Naive B cell (primary cell): Measurements from ENCODE around the gene DGAT2. TPM values are rescaled to one million over a fixed set of nuclear protein-coding genes. Genes with fewer than 3 reads are reported as not detected.

Experiments
- ATAC-seq, 2 donors: fragments of 150-1000 bp; cut with Tn5 transposase; 2 replicates each; pipeline ENCODE4 v1.10.0; 2021; ENCODE audit warnings: low read depth in 2 of 2, mild to moderate bottlenecking in 2 of 2, moderate library complexity in 2 of 2
- DNase-seq: peaks from one replicate; pipeline ENCODE4 v3.0.0; 2022
- H3K27ac Mint-ChIP-seq, 6 donors: one replicate each; pipeline ENCODE4 v1.8.0; 2020 to 2022; ENCODE audit warnings: mild to moderate bottlenecking in 6 of 6, mixed read lengths in 6 of 6, moderate library complexity in 5 of 6, inconsistent platforms in 2 of 6
- H3K27me3 Mint-ChIP-seq, 3 donors: one replicate each; pipeline ENCODE4 v1.8.0; 2021 to 2022; ENCODE audit warnings: mixed read lengths in 3 of 3, mild to moderate bottlenecking in 1 of 3
- H3K36me3 Mint-ChIP-seq, 2 donors: one replicate each; pipeline ENCODE4 v1.8.0; 2020 to 2022; ENCODE audit warnings: mixed read lengths in 2 of 2, inconsistent platforms in 1 of 2, mild to moderate bottlenecking in 1 of 2
- H3K4me1 Mint-ChIP-seq, 3 donors: one replicate each; pipeline ENCODE4 v1.8.0; 2020 to 2022; ENCODE audit warnings: mixed read lengths in 3 of 3, inconsistent platforms in 1 of 3, mild to moderate bottlenecking in 1 of 3, moderate library complexity in 1 of 3
- H3K4me3 Mint-ChIP-seq, 8 donors: one replicate each; pipeline ENCODE4 v1.8.0; 2020 to 2022; ENCODE audit warnings: mild to moderate bottlenecking in 8 of 8, mixed read lengths in 8 of 8, moderate library complexity in 8 of 8, inconsistent platforms in 2 of 8
- H3K9me3 Mint-ChIP-seq, 7 donors: one replicate each; pipeline ENCODE4 v1.8.0; 2020 to 2022; ENCODE audit warnings: mixed read lengths in 7 of 7, mild to moderate bottlenecking in 5 of 7, inconsistent platforms in 2 of 7, moderate library complexity in 1 of 7
- polyA plus RNA-seq, 6 donors: library from polyadenylated mRNA; unstranded; fragments of 300-500 nt; fragmentation: Illumina TruSeq; gene quantifications; one replicate each; pipeline ENCODE4 v1.2.3, GENCODE V29; 2021; ENCODE audit warnings: low read depth in 6 of 6

Gene DGAT2
- polyA plus RNA-seq, 6 donors from 2014 or later: 3.1 to 14.6 (median 7.6) TPM

- no peak for ATAC-seq
- no peak overlapping the region for H3K27ac Mint-ChIP-seq
- no peaks in the 10 kb centered on the region for H3K27me3 Mint-ChIP-seq
- DNase-seq: no peak
- H3K36me3 Mint-ChIP-seq: peaks cover 0 to 7% of the 10 kb centered on the region in 2 donors
- H3K4me3 Mint-ChIP-seq: no peak overlapping the region
- H3K4me1 Mint-ChIP-seq: peaks cover 44 to 62% (median 44%) of the 10 kb centered on the region in 3 donors
- no peaks in the 10 kb centered on the region for H3K9me3 Mint-ChIP-seq
Measured at GRCh38 chr11:75775056-75775455, 6.5 kb downstream of the DGAT2 start.

GRCh38 chr11:75776546-75776945, 8.0 kb downstream of the DGAT2 start:
- Mint-ChIP-seq H3K36me3 (peaks cover 0 to 7% of the 10 kb centered on the region in 2 donors), H3K4me3 (no peak overlapping the region), H3K27ac (no peak overlapping the region), H3K27me3 (no peaks in the 10 kb centered on the region), H3K4me1 (peaks cover 35 to 52% (median 37%) of the 10 kb centered on the region in 3 donors), H3K9me3 (no peaks in the 10 kb centered on the region)
- no peak for DNase-seq
- no peak for ATAC-seq

- H3K36me3 Mint-ChIP-seq: peaks cover 0 to 7% of the 10 kb centered on the region in 2 donors
- no peak for ATAC-seq
Measured at GRCh38 chr11:75777461-75778110, 9.0 kb downstream of the DGAT2 start.

GRCh38 chr11:75778962-75779361, 10.4 kb downstream of the DGAT2 start:
- H3K4me3 Mint-ChIP-seq: no peak overlapping the region
- H3K36me3 Mint-ChIP-seq: peaks cover 0 to 7% of the 10 kb centered on the region in 2 donors
- H3K9me3 Mint-ChIP-seq: no peaks in the 10 kb centered on the region

More at GRCh38 chr11:75777461-75778110, 9.0 kb downstream of the DGAT2 start:
- no peaks in the 10 kb centered on the region for H3K9me3 Mint-ChIP-seq
- H3K27ac Mint-ChIP-seq: peak overlapping the region in 1 of 6 donors; percentile 47
- DNase-seq: no peak
- no peak overlapping the region for H3K4me3 Mint-ChIP-seq
- H3K4me1 Mint-ChIP-seq: peaks cover 30 to 45% (median 32%) of the 10 kb centered on the region in 3 donors
- H3K27me3 Mint-ChIP-seq: no peaks in the 10 kb centered on the region

GRCh38 chr11:75779960-75780359, 11.4 kb downstream of the DGAT2 start:
- no peaks in the 10 kb centered on the region for H3K9me3 Mint-ChIP-seq

More at GRCh38 chr11:75778962-75779361, 10.4 kb downstream of the DGAT2 start:
- Mint-ChIP-seq H3K4me1 (peaks cover 18 to 31% (median 21%) of the 10 kb centered on the region in 3 donors), H3K27me3 (no peaks in the 10 kb centered on the region), H3K27ac (no peak overlapping the region)
- no peak for ATAC-seq
- DNase-seq: no peak

GRCh38 chr11:75780888-75781287, 12.3 kb downstream of the DGAT2 start:
- Mint-ChIP-seq H3K27ac (no peak overlapping the region), H3K36me3 (peaks cover 0 to 7% of the 10 kb centered on the region in 2 donors)

More at GRCh38 chr11:75779960-75780359, 11.4 kb downstream of the DGAT2 start:
- Mint-ChIP-seq H3K36me3 (peaks cover 0 to 7% of the 10 kb centered on the region in 2 donors), H3K4me3 (no peak overlapping the region), H3K27me3 (no peaks in the 10 kb centered on the region), H3K4me1 (peaks cover 10 to 26% (median 20%) of the 10 kb centered on the region in 3 donors), H3K27ac (peak overlapping the region in 1 of 6 donors; percentile 56)
- ATAC-seq (peak; percentile 64 to 75), DNase-seq (no peak)

GRCh38 chr11:75781296-75781695, 12.7 kb downstream of the DGAT2 start:
- Mint-ChIP-seq H3K9me3 (no peaks in the 10 kb centered on the region), H3K4me1 (peaks cover 10 to 20% (median 18%) of the 10 kb centered on the region in 3 donors), H3K4me3 (no peak overlapping the region), H3K27ac (no peak overlapping the region), H3K27me3 (no peaks in the 10 kb centered on the region), H3K36me3 (peaks cover 0 to 7% of the 10 kb centered on the region in 2 donors)
- DNase-seq (no peak), ATAC-seq (no peak)

More at GRCh38 chr11:75780888-75781287, 12.3 kb downstream of the DGAT2 start:
- Mint-ChIP-seq H3K9me3 (no peaks in the 10 kb centered on the region), H3K4me3 (no peak overlapping the region), H3K27me3 (no peaks in the 10 kb centered on the region), H3K4me1 (peaks cover 10 to 22% (median 20%) of the 10 kb centered on the region in 3 donors)
- no peak for ATAC-seq
- DNase-seq: no peak

- Mint-ChIP-seq H3K36me3 (peaks cover 0 to 7% of the 10 kb centered on the region in 2 donors), H3K4me3 (no peak overlapping the region), H3K4me1 (peaks cover 10 to 20% (median 18%) of the 10 kb centered on the region in 3 donors), H3K27me3 (no peaks in the 10 kb centered on the region), H3K27ac (no peak overlapping the region), H3K9me3 (no peaks in the 10 kb centered on the region)
- no peak for ATAC-seq
- DNase-seq: no peak
Measured at GRCh38 chr11:75781831-75782230, 13.3 kb downstream of the DGAT2 start.

GRCh38 chr11:75782540-75783263, 14.1 kb downstream of the DGAT2 start:
- Mint-ChIP-seq H3K27ac (peak overlapping the region in 1 of 6 donors; percentile 64), H3K36me3 (peaks cover 0 to 4% of the 10 kb centered on the region in 2 donors), H3K9me3 (no peaks in the 10 kb centered on the region)

GRCh38 chr11:75783416-75784084, 15.0 kb downstream of the DGAT2 start:
- H3K27ac Mint-ChIP-seq: peak overlapping the region in 1 of 6 donors; percentile 21
- peaks cover 0 to 5% of the 10 kb centered on the region in 2 donors for H3K36me3 Mint-ChIP-seq
- H3K4me1 Mint-ChIP-seq: peaks cover 5 to 12% (median 6%) of the 10 kb centered on the region in 3 donors
- no peaks in the 10 kb centered on the region for H3K27me3 Mint-ChIP-seq
- DNase-seq (no peak), ATAC-seq (no peak)
- H3K9me3 Mint-ChIP-seq: no peaks in the 10 kb centered on the region
- H3K4me3 Mint-ChIP-seq: no peak overlapping the region

More at GRCh38 chr11:75782540-75783263, 14.1 kb downstream of the DGAT2 start:
- ATAC-seq (no peak), DNase-seq (no peak)
- H3K4me1 Mint-ChIP-seq: peaks cover 10 to 11% (median 11%) of the 10 kb centered on the region in 3 donors
- no peaks in the 10 kb centered on the region for H3K27me3 Mint-ChIP-seq
- no peak overlapping the region for H3K4me3 Mint-ChIP-seq

GRCh38 chr11:75784085-75784478, 15.5 kb downstream of the DGAT2 start:
- DNase-seq (no peak), ATAC-seq (no peak)
- H3K27ac Mint-ChIP-seq: peak overlapping the region in 1 of 6 donors; percentile 61
- peaks cover 5 to 14% (median 6%) of the 10 kb centered on the region in 3 donors for H3K4me1 Mint-ChIP-seq
- no peak overlapping the region for H3K4me3 Mint-ChIP-seq
- peaks cover 0 to 8% of the 10 kb centered on the region in 2 donors for H3K36me3 Mint-ChIP-seq
- no peaks in the 10 kb centered on the region for H3K9me3 Mint-ChIP-seq
- no peaks in the 10 kb centered on the region for H3K27me3 Mint-ChIP-seq

GRCh38 chr11:75784506-75784905, 15.9 kb downstream of the DGAT2 start:
- H3K27ac Mint-ChIP-seq: no peak overlapping the region

GRCh38 chr11:75785187-75785586, 16.6 kb downstream of the DGAT2 start:
- Mint-ChIP-seq H3K4me1 (peaks cover under 1 to 6% (median under 1%) of the 10 kb centered on the region in 3 donors), H3K36me3 (peaks cover 0 to 8% of the 10 kb centered on the region in 2 donors), H3K4me3 (no peak overlapping the region), H3K9me3 (no peaks in the 10 kb centered on the region), H3K27me3 (no peaks in the 10 kb centered on the region), H3K27ac (peak overlapping the region in 1 of 6 donors; percentile 54)
- DNase-seq (no peak), ATAC-seq (no peak)

More at GRCh38 chr11:75784506-75784905, 15.9 kb downstream of the DGAT2 start:
- H3K9me3 Mint-ChIP-seq: no peaks in the 10 kb centered on the region
- peaks cover 0 to 8% of the 10 kb centered on the region in 2 donors for H3K36me3 Mint-ChIP-seq
- ATAC-seq (no peak), DNase-seq (no peak)
- peak overlapping the region in 1 of 8 donors; percentile 47 for H3K4me3 Mint-ChIP-seq
- peaks cover 5 to 12% (median 6%) of the 10 kb centered on the region in 3 donors for H3K4me1 Mint-ChIP-seq
- H3K27me3 Mint-ChIP-seq: no peaks in the 10 kb centered on the region
